ENCODE results near the gene TRIM56. TPM values are rescaled to one million over a fixed set of nuclear protein-coding genes. Genes with fewer than 3 reads are reported as not detected.

TRIM56 gene
- total and polyA plus RNA-seq, 9 of the 15 experiments (the other 6 are each of a cell fraction or from before 2014, with no cell fraction given): 2.0 to 29.7 (median 11.6) TPM

GRCh38 chr7:101099969-101100781 is 14.9 kb downstream of the TRIM56 start (continued):
- peak; percentile 20 to 55; a peak in 1 of 4 replicates for TF ChIP-seq MLLT1 (IDR thresholded peaks at IDR 0.05)
- 0 out of 2 replicates have a peak, but pooled peaks have one; percentile 46 for TF ChIP-seq ZNF76 (CRISPR knock-in tag; IDR thresholded peaks at IDR 0.05; ENCODE audit: borderline replicate concordance)
- TF ChIP-seq ZNF695 (CRISPR knock-in tag; IDR thresholded peaks at IDR 0.05): peak; percentile 85; the same call in 1 of the 2 replicates
- TF ChIP-seq MYBL2 (IDR thresholded peaks at IDR 0.05; ENCODE audit: low read depth): no peak
- no peak for TF ChIP-seq MYBL2 (CRISPR knock-in tag; IDR thresholded peaks at IDR 0.05; ENCODE audit: borderline replicate concordance)
- TF ChIP-seq GTF2A2 (tag; IDR thresholded peaks at IDR 0.05): no peak
- 0 out of 2 replicates have a peak, but pooled peaks have one; percentile 30 for TF ChIP-seq ZNF77 (CRISPR knock-in tag; IDR thresholded peaks at IDR 0.05)
- no peak for TF ChIP-seq CHD2 (IDR thresholded peaks at IDR 0.05; ENCODE audit: low read depth, low read length)
- TF ChIP-seq MXD1 (CRISPR knock-in tag; IDR thresholded peaks at IDR 0.05; ENCODE audit: borderline replicate concordance, poor library complexity, severe bottlenecking): no peak
- TF ChIP-seq ZNF408 (CRISPR knock-in tag; IDR thresholded peaks at IDR 0.05; ENCODE audit: low read depth): no peak
- TF ChIP-seq HOXB6 (CRISPR knock-in tag; IDR thresholded peaks at IDR 0.05; ENCODE audit: borderline replicate concordance): no peak
- TF ChIP-seq IFI16 (CRISPR knock-in tag; IDR thresholded peaks at IDR 0.05): no peak
- no peak for TF ChIP-seq U2AF2 (optimal IDR thresholded peaks at IDR 0.05; ENCODE audit: low read depth, low read length)
- TF ChIP-seq NFXL1 (CRISPR knock-in tag; IDR thresholded peaks at IDR 0.05): no peak
- no peak for TF ChIP-seq SETDB1 (IDR thresholded peaks at IDR 0.05; ENCODE audit: low read length)
- TF ChIP-seq ZKSCAN1 (IDR thresholded peaks at IDR 0.05; ENCODE audit: low read depth, low read length): no peak
- TF ChIP-seq THAP7 (CRISPR knock-in tag; IDR thresholded peaks at IDR 0.05): no peak
- no peak for TF ChIP-seq POLR3G (IDR thresholded peaks at IDR 0.05; ENCODE audit: extremely low read depth, insufficient read length, insufficient replicate concordance)
- TF ChIP-seq ZBTB17 (CRISPR knock-in tag; IDR thresholded peaks at IDR 0.05): 0 out of 2 replicates have a peak, but pooled peaks have one; percentile 52
- no peak for TF ChIP-seq SRSF7 (optimal IDR thresholded peaks at IDR 0.05; ENCODE audit: low read depth, low read length)
- TF ChIP-seq NFIC (IDR thresholded peaks at IDR 0.05): peak; percentile 90
- TF ChIP-seq ZFP1 (CRISPR knock-in tag; IDR thresholded peaks at IDR 0.05): no peak
- TF ChIP-seq CBFA2T2 (conservative IDR thresholded peaks at IDR 0.05): no peak; the same call in 1 of the 2 replicates
- no peak for TF ChIP-seq KLF1 (tag; IDR thresholded peaks at IDR 0.05)
- TF ChIP-seq ZNF23 (CRISPR knock-in tag; IDR thresholded peaks at IDR 0.05): 0 out of 2 replicates have a peak, but pooled peaks have one; percentile 6
- peak; percentile 59 for TF ChIP-seq RBM39 (optimal IDR thresholded peaks at IDR 0.05; ENCODE audit: low read depth, low read length)
- TF ChIP-seq ZSCAN32 (CRISPR knock-in tag; IDR thresholded peaks at IDR 0.05): no peak
- TF ChIP-seq STAG1 (CRISPR knock-in tag; IDR thresholded peaks at IDR 0.05; ENCODE audit: borderline replicate concordance): no peak

Measured in K562 (cell line).